GM12875 (cell line): ENCODE results near the gene PDGFRB.

Experiments used
- H3K4me3 ChIP-seq: one replicate; pipeline ENCODE4 v1.5.1; 2011; ENCODE audit warnings: low read depth, low read length, control low read depth
- CTCF ChIP-seq: IDR thresholded peaks from 2 replicates; pipeline ENCODE4 v1.5.1; 2011; ENCODE audit warnings: low read depth, mild to moderate bottlenecking, control low read depth, inconsistent platforms, low read length, moderate library complexity, borderline replicate concordance; ENCODE audit not compliant: insufficient read depth

The PDGFRB gene

GRCh38 chr5:150155258-150156026 lies at the start of gene PDGFRB:
TSS of gene PDGFRB (minus strand) at chr5:150155845. CDS start at chr5:150137047, 18,798 bp downstream.
- TF ChIP-seq CTCF: no peak
- peak within 1 kb of the TSS; percentile 31 for H3K4me3 ChIP-seq

GRCh38 chr5:150204590-150204960 lies 48.9 kb upstream of the PDGFRB start:
- TF ChIP-seq CTCF: no peak

GRCh38 chr5:150203832-150204589 lies 48.4 kb upstream of the PDGFRB start:
- TF ChIP-seq CTCF: no peak
- H3K4me3 ChIP-seq: no peak overlapping the region

More at GRCh38 chr5:150204590-150204960, 48.9 kb upstream of the PDGFRB start:
- H3K4me3 ChIP-seq: no peak overlapping the region

- no peak for TF ChIP-seq CTCF
- no peak overlapping the region for H3K4me3 ChIP-seq
Observed at GRCh38 chr5:150202501-150202900, 46.9 kb upstream of the PDGFRB start.

- TF ChIP-seq CTCF: no peak
- no peak overlapping the region for H3K4me3 ChIP-seq
Observed at GRCh38 chr5:150197476-150197875, 41.8 kb upstream of the PDGFRB start.

- no peak overlapping the region for H3K4me3 ChIP-seq
- TF ChIP-seq CTCF: no peak
Observed at GRCh38 chr5:150196986-150197385, 41.3 kb upstream of the PDGFRB start.
